ENCODE measurements around the gene WDR17.

Gene WDR17

DNA sequence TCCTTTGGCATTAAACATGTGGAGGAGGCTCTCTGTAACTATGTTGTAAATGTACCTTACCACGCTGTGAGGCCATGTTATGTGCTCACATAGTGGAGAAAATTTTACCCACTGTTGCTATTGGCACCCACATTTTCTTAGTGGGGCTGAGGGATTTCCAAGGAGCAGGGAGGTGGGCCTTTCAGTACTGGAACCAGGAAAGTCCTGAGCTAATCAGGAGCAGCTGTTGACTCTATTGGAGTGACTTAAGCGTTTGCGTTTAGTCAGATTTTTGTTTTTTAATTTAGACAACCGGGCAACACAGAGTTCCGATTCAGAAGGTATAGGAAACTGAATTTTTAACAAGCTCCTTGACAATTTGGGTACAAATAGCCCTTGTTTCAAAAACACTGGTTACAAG, 30.7 kb upstream of the WDR17 start:
- TF ChIP-seq, protein P1, sequence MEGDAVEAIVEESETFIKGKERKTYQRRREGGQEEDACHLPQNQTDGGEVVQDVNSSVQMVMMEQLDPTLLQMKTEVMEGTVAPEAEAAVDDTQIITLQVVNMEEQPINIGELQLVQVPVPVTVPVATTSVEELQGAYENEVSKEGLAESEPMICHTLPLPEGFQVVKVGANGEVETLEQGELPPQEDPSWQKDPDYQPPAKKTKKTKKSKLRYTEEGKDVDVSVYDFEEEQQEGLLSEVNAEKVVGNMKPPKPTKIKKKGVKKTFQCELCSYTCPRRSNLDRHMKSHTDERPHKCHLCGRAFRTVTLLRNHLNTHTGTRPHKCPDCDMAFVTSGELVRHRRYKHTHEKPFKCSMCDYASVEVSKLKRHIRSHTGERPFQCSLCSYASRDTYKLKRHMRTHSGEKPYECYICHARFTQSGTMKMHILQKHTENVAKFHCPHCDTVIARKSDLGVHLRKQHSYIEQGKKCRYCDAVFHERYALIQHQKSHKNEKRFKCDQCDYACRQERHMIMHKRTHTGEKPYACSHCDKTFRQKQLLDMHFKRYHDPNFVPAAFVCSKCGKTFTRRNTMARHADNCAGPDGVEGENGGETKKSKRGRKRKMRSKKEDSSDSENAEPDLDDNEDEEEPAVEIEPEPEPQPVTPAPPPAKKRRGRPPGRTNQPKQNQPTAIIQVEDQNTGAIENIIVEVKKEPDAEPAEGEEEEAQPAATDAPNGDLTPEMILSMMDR (IDR thresholded peaks at IDR 0.05) = no peak

DNA sequence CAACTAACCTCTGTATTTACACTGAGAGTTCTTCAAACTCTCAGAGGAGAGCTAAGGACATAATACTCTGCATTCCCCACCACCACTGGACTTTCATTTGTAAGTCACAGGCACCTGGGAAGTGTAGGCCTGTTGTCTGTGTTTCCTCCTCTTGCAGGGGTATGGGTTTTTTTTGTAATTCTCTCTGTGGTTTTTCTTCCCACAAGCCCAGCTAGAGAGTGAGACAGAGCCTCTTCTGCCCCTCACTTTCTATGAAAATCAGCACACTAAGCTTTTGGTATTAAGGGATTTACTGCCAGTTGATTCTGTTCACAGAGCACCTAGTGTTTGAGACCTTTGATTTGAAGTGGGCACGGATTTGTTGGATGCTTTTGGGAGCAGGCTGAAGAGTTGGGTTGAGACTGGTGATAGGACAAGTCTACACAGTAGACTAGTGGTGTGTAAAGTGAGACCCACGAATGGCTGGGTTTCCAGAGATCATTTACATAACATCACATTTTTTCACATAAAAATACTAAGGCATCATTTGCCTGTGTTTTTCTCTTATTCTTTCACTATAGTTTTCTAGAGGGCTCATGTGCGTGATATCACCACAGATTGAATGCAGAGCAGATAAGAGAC, 28.9 kb upstream of the WDR17 start:
- TF ChIP-seq, protein P1 (IDR thresholded peaks at IDR 0.05) = no peak

DNA sequence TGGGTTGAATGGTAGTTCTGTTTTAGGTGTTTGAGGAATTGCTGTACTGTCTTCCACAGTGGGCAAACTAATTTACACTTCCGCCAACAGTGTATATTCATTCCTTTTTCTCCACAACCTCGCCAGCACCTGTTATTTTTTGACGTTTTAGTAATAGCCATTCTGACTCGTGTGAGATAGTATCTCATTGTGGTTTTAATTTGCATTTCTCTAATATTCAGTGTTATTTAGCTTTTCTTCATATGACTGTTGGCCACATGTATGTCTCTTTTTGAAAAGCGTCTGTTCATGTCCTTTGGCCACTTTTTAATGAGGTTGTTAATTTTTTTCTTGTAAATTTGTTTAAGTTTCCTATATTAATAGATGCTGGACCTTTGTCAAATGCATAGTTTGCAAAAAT, 26.9 kb upstream of the WDR17 start:
- TF ChIP-seq, protein P1 (IDR thresholded peaks at IDR 0.05) = no peak

DNA sequence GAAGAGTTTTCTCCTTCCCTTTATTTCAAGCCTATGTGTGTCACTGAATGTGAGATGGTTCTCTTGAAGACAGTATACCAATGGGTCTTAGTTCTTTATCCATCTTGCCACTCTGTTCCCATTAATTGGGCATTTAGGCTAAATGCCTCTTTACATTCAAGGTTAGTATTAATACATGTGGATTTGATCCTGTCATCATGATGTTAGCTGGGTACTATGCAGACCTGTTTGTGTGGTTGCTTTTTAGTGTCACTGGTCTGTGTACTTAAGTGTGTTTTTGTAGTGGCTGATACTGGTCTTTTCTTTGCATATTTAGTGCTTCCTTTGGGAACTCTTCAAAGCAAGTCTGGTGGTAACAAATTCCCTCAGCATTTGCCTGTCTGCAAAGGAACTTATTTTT, 23.4 kb upstream of the WDR17 start:
- TF ChIP-seq, protein P1 (IDR thresholded peaks at IDR 0.05) = no peak

DNA sequence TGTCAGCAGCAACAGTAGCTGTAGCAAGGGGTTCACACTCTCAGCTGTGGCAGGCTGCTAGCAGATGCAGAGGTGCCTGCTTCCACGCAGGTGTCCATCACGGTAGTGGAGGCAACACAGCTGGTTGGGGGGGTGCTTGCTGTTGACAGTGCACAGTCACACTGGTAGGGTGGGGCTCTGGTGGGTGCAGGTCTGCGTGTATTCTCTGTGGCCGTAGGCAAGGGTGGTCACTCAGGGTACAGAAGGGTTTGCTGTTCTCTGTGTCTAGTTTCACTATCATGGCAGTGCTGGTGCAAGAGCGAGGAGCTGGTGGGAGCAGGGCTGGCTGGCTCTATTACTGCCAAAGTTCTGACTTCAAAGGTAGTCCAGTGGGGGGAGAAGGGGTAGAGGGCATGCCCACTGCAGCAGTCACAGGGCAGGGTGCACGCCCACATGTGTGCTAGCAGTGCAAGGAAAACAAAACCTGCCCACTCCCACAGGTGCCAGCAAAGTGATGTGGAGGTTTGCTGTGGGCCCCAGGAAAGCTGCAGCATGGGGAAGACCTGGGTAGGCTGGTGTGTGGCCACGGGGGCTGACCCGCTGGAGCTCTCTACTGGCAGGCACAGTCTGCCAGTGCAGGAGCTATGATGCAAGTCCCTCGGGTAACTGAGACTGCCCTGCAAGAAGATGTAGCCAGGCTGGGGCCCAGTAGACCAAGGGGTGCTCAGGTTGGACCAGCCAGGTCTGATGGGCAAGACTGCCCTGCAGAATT, 21.6 kb upstream of the WDR17 start:
- TF ChIP-seq, protein P1 (IDR thresholded peaks at IDR 0.05) = no peak

DNA sequence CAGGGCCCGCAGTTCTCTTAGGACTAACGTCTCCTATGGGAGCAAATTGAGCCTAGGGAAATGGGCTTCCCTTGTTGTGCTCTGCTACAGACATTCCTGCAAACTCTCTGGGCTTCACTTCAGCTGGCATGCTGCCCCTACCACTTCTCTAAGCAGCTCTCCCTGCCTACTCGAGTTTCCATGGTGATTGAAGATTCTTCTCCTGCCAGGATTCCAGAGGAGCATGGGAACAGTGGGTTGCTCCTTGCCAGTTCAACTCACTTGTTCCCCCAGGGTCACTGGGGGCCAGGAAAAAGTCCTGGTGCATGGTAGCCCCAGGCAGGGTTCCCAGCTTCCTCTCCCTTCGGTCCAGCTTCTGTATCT, 21.1 kb upstream of the WDR17 start:
- TF ChIP-seq, protein P1 (IDR thresholded peaks at IDR 0.05) = no peak

DNA sequence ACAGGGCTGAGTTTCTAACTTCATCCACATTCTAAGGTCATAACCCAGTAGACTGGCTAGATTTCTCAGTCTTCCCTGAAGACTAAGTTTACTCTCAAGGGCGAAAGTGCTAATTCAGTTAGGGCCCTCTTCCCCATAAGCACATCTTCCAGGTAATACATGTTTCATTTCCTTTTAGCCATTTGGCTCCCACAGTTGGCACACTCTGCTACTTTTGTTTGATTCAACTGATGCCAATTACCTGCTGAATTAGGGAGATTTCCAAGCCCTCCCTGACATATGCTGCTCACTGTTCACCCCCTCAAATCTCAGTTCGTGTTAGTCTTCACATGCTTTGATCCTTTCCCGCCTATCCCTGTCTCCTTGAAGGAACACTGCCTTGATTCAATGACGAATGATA, 17.0 kb upstream of the WDR17 start:
- TF ChIP-seq, protein P1 (IDR thresholded peaks at IDR 0.05) = no peak

All from LNCAP (cell line).